ENCODE data around the gene GHR. TPM values are rescaled to one million over a fixed set of nuclear protein-coding genes. Genes with fewer than 3 reads are reported as not detected.

The GHR gene
- total and polyA plus RNA-seq, 3 experiments from 2014 or later: not detected

- H3K9me3 Mint-ChIP-seq: no peaks in the 10 kb centered on the region
- H3K4me3 Mint-ChIP-seq: no peak overlapping the region
- H3K27ac Mint-ChIP-seq: no peak overlapping the region
- peaks cover 3 to 10% of the 10 kb centered on the region in 2 donors for H3K27me3 Mint-ChIP-seq
- ChIA-PET POLR2A (no interaction called here), CTCF (no interaction called here)
- DNase-seq: no peak
- Histone ChIP-seq H3K4me1 (ENCODE audit: insufficient read depth, low read length) (no peaks in the 10 kb centered on the region), H3K27ac (ENCODE audit: low read depth, low read length) (no peak overlapping the region), H3K27me3 (ENCODE audit: insufficient read depth, low read length, poor library complexity, severe bottlenecking) (no peaks in the 10 kb centered on the region), H3K9me3 (ENCODE audit: low read length) (no peaks in the 10 kb centered on the region), H3K36me3 (ENCODE audit: insufficient read depth, low read length) (no peaks in the 10 kb centered on the region), H3K4me3 (ENCODE audit: low read length) (no peak overlapping the region)
- H3K4me1 Mint-ChIP-seq: no peaks in the 10 kb centered on the region
- H3K36me3 Mint-ChIP-seq: no peaks in the 10 kb centered on the region
Measured at GRCh38 chr5:42522783-42523182, 99.5 kb downstream of the GHR start.

DNA sequence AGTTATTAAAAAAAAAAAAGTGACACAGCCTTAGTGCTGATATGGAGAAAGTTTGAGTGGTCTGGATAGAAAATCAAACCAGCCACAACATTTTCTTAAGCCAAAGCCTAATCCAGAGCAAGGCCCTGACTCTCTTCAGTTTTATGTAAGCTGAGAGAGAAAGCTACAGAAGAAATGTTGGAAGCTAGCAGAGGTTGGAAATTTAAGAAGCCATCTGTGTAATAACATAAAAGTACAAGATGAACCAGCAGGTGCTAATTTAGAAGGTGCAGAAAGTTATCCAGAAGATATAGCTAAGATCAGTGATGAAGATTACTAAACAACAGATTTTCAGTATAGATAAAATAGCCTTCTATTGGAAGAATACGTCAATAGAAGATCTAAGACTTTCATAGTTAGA lies 102.9 kb downstream of the GHR start:
- Histone ChIP-seq H3K27me3 (ENCODE audit: insufficient read depth, low read length, poor library complexity, severe bottlenecking) (no peaks in the 10 kb centered on the region), H3K27ac (ENCODE audit: low read depth, low read length) (no peak overlapping the region), H3K4me1 (ENCODE audit: insufficient read depth, low read length) (no peaks in the 10 kb centered on the region), H3K36me3 (ENCODE audit: insufficient read depth, low read length) (no peaks in the 10 kb centered on the region), H3K9me3 (ENCODE audit: low read length) (no peaks in the 10 kb centered on the region), H3K4me3 (ENCODE audit: low read length) (no peak overlapping the region)
- peaks cover 0 to 10% of the 10 kb centered on the region in 2 donors for H3K27me3 Mint-ChIP-seq
- no peak overlapping the region for H3K27ac Mint-ChIP-seq
- H3K9me3 Mint-ChIP-seq: no peaks in the 10 kb centered on the region
- DNase-seq: no peak
- no peaks in the 10 kb centered on the region for H3K4me1 Mint-ChIP-seq
- POLR2A ChIA-PET: no interaction called here
- no peak overlapping the region for H3K4me3 Mint-ChIP-seq
- CTCF ChIA-PET: no interaction called here
- no peaks in the 10 kb centered on the region for H3K36me3 Mint-ChIP-seq

- POLR2A ChIA-PET: no interaction called here
- no peak overlapping the region for H3K4me3 Mint-ChIP-seq
- CTCF ChIA-PET: no interaction called here
Measured at GRCh38 chr5:42531611-42532010, 108.4 kb downstream of the GHR start.

DNA sequence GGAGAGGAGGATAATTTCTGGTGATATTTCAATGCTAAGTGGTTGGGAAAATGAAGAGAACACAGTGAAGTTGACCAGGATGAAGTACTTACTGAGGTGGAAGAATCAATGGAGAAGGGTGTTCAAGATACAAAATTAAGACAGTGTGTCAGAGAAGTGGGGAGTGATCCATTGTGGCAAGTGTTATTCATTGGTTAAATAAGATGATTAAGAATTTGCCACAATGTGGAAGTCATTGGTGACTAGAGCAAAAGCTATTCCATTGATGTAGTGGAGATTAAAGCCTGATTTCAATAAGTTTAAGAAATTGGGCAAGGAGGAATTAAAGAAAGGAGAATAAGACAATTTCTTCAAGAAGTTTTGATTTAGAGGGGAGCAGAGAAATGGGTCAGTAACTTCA lies 118.9 kb downstream of the GHR start:
- Histone ChIP-seq H3K36me3 (ENCODE audit: insufficient read depth, low read length) (no peaks in the 10 kb centered on the region), H3K4me1 (ENCODE audit: insufficient read depth, low read length) (no peaks in the 10 kb centered on the region), H3K27me3 (ENCODE audit: insufficient read depth, low read length, poor library complexity, severe bottlenecking) (no peaks in the 10 kb centered on the region), H3K4me3 (ENCODE audit: low read length) (no peak overlapping the region), H3K27ac (ENCODE audit: low read depth, low read length) (no peak overlapping the region), H3K9me3 (ENCODE audit: low read length) (no peaks in the 10 kb centered on the region)
- Mint-ChIP-seq H3K27ac (no peak overlapping the region), H3K9me3 (peaks cover 7 to 23% (median 18%) of the 10 kb centered on the region in 5 donors), H3K4me1 (no peaks in the 10 kb centered on the region), H3K27me3 (peaks cover 8 to 38% of the 10 kb centered on the region in 2 donors), H3K4me3 (no peak overlapping the region), H3K36me3 (no peaks in the 10 kb centered on the region)
- ChIA-PET CTCF (no interaction called here), POLR2A (no interaction called here)
- no peak for DNase-seq

More at GRCh38 chr5:42531611-42532010, 108.4 kb downstream of the GHR start:
- no peaks in the 10 kb centered on the region for H3K9me3 Mint-ChIP-seq
- no peaks in the 10 kb centered on the region for H3K36me3 Mint-ChIP-seq
- Histone ChIP-seq H3K27me3 (ENCODE audit: insufficient read depth, low read length, poor library complexity, severe bottlenecking) (no peaks in the 10 kb centered on the region), H3K36me3 (ENCODE audit: insufficient read depth, low read length) (no peaks in the 10 kb centered on the region), H3K27ac (ENCODE audit: low read depth, low read length) (no peak overlapping the region), H3K9me3 (ENCODE audit: low read length) (no peaks in the 10 kb centered on the region), H3K4me1 (ENCODE audit: insufficient read depth, low read length) (no peaks in the 10 kb centered on the region), H3K4me3 (ENCODE audit: low read length) (no peak overlapping the region)
- H3K27ac Mint-ChIP-seq: no peak overlapping the region
- H3K27me3 Mint-ChIP-seq: no peaks in the 10 kb centered on the region
- H3K4me1 Mint-ChIP-seq: no peaks in the 10 kb centered on the region
- no peak for DNase-seq

GRCh38 chr5:42543774-42544173 lies 120.5 kb downstream of the GHR start:
- ChIA-PET CTCF (no interaction called here), POLR2A (no interaction called here)
- Mint-ChIP-seq H3K27me3 (peaks cover 6 to 31% of the 10 kb centered on the region in 2 donors), H3K4me3 (no peak overlapping the region), H3K9me3 (peaks cover 7 to 17% (median 15%) of the 10 kb centered on the region in 5 donors), H3K4me1 (no peaks in the 10 kb centered on the region), H3K27ac (no peak overlapping the region), H3K36me3 (no peaks in the 10 kb centered on the region)
- no peaks in the 10 kb centered on the region for H3K27me3 ChIP-seq (ENCODE audit: insufficient read depth, low read length, poor library complexity, severe bottlenecking)
- no peak for DNase-seq
- no peaks in the 10 kb centered on the region for H3K4me1 ChIP-seq (ENCODE audit: insufficient read depth, low read length)
- H3K4me3 ChIP-seq (ENCODE audit: low read length): no peak overlapping the region
- no peak overlapping the region for H3K27ac ChIP-seq (ENCODE audit: low read depth, low read length)
- no peaks in the 10 kb centered on the region for H3K9me3 ChIP-seq (ENCODE audit: low read length)
- H3K36me3 ChIP-seq (ENCODE audit: insufficient read depth, low read length): no peaks in the 10 kb centered on the region

DNA sequence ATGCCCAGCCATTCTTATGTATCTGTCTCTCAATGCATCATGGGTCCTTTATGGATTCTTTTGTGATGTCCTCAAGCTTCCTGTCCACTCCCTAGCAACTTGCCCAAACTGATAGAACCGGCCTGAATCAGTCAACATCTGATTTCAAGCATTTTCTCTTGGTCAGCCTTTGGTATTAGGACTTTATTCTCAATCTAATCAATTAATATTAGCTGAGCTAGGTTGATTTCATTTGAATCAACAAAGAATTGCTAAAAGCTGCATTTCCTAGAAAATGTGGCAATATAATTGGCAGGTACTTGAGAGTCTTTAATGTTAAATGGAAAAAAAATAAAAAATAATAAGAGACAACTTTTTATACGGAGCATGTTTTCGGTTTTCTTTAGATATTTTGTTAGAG lies 121.8 kb downstream of the GHR start:
- H3K4me1 ChIP-seq (ENCODE audit: insufficient read depth, low read length): no peaks in the 10 kb centered on the region
- CTCF ChIA-PET: interaction anchor here (1.3 kb wide), 1 partner anchor 11 kb away, joined by 3 read pairs; no protein-coding TSS in a partner anchor
- H3K27ac Mint-ChIP-seq: no peak overlapping the region

DNA sequence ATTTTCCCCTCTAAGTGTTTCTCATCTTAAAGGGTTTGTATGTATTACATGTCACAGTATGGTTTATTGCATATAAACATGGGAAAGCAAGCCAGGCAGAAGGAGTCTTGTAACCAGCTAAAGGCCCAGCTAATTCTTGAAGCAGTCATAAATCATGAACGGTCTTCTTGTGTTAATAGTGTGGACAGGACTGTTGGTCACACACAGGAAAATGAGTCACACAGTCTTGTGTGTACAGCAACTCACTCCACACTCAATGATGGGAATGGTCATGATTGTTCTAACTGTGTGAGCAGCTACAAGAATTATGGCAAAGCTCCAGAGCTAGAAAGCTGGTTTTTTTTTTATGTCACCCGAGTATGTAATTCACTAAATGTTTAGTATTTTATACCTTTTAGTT lies 123.9 kb downstream of the GHR start:
- Mint-ChIP-seq H3K27ac (no peak overlapping the region), H3K27me3 (peaks cover 2 to 7% of the 10 kb centered on the region in 2 donors)

More for the DNA sequence above, 121.8 kb downstream of the GHR start:
- Histone ChIP-seq H3K27me3 (ENCODE audit: insufficient read depth, low read length, poor library complexity, severe bottlenecking) (no peaks in the 10 kb centered on the region), H3K9me3 (ENCODE audit: low read length) (no peaks in the 10 kb centered on the region), H3K36me3 (ENCODE audit: insufficient read depth, low read length) (no peaks in the 10 kb centered on the region), H3K4me3 (ENCODE audit: low read length) (no peak overlapping the region), H3K27ac (ENCODE audit: low read depth, low read length) (no peak overlapping the region)
- Mint-ChIP-seq H3K36me3 (no peaks in the 10 kb centered on the region), H3K27me3 (peaks cover 6 to 24% of the 10 kb centered on the region in 2 donors), H3K9me3 (peaks cover 7 to 15% (median 12%) of the 10 kb centered on the region in 5 donors), H3K4me3 (no peak overlapping the region), H3K4me1 (no peaks in the 10 kb centered on the region)
- POLR2A ChIA-PET: no interaction called here
- DNase-seq: no peak

GRCh38 chr5:42547894-42548293 lies 124.7 kb downstream of the GHR start:
- Histone ChIP-seq H3K27me3 (ENCODE audit: insufficient read depth, low read length, poor library complexity, severe bottlenecking) (no peaks in the 10 kb centered on the region), H3K9me3 (ENCODE audit: low read length) (no peaks in the 10 kb centered on the region), H3K36me3 (ENCODE audit: insufficient read depth, low read length) (no peaks in the 10 kb centered on the region), H3K4me3 (ENCODE audit: low read length) (no peak overlapping the region), H3K4me1 (ENCODE audit: insufficient read depth, low read length) (no peaks in the 10 kb centered on the region), H3K27ac (ENCODE audit: low read depth, low read length) (no peak overlapping the region)
- peaks cover 2 to 4% of the 10 kb centered on the region in 2 donors for H3K27me3 Mint-ChIP-seq
- DNase-seq: no peak
- H3K36me3 Mint-ChIP-seq: no peaks in the 10 kb centered on the region
- ChIA-PET POLR2A (no interaction called here), CTCF (no interaction called here)
- no peak overlapping the region for H3K27ac Mint-ChIP-seq
- H3K9me3 Mint-ChIP-seq: no peaks in the 10 kb centered on the region
- H3K4me3 Mint-ChIP-seq: no peak overlapping the region
- H3K4me1 Mint-ChIP-seq: no peaks in the 10 kb centered on the region

More for the DNA sequence above, 123.9 kb downstream of the GHR start:
- no peak for DNase-seq
- POLR2A ChIA-PET: no interaction called here
- H3K27ac ChIP-seq (ENCODE audit: low read depth, low read length): no peak overlapping the region
- no peaks in the 10 kb centered on the region for H3K4me1 Mint-ChIP-seq
- no peaks in the 10 kb centered on the region for H3K36me3 ChIP-seq (ENCODE audit: insufficient read depth, low read length)
- no peaks in the 10 kb centered on the region for H3K27me3 ChIP-seq (ENCODE audit: insufficient read depth, low read length, poor library complexity, severe bottlenecking)
- no peak overlapping the region for H3K4me3 Mint-ChIP-seq
- H3K4me1 ChIP-seq (ENCODE audit: insufficient read depth, low read length): no peaks in the 10 kb centered on the region
- no peaks in the 10 kb centered on the region for H3K36me3 Mint-ChIP-seq
- H3K9me3 Mint-ChIP-seq: no peaks in the 10 kb centered on the region
- CTCF ChIA-PET: no interaction called here
- H3K4me3 ChIP-seq (ENCODE audit: low read length): no peak overlapping the region
- H3K9me3 ChIP-seq (ENCODE audit: low read length): no peaks in the 10 kb centered on the region

DNA sequence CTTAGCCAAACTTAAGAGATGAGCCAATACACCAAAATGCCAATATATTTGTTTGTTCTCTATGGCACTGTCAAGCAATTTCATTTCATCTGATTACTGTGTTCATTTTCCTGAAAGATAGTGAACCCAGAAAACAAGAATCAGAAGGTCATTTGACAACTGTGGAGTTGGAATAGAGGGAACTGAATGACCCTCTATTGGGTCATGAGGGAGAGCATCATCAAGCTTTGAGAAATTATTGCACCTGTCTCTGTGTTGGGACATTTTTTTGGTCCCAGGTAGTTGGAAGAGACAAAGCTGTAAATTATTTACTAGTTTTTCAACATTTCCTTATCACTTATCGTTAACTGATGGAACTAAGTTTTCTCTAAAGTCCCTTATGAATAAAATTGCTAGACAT lies 129.4 kb downstream of the GHR start:
- H3K4me3 ChIP-seq (ENCODE audit: low read length): no peak overlapping the region
- H3K4me1 ChIP-seq (ENCODE audit: insufficient read depth, low read length): no peaks in the 10 kb centered on the region
- no peaks in the 10 kb centered on the region for H3K36me3 ChIP-seq (ENCODE audit: insufficient read depth, low read length)
- ChIA-PET POLR2A (no interaction called here), CTCF (no interaction called here)
- H3K36me3 Mint-ChIP-seq: no peaks in the 10 kb centered on the region
- DNase-seq: no peak
- H3K4me3 Mint-ChIP-seq: no peak overlapping the region
- H3K4me1 Mint-ChIP-seq: no peaks in the 10 kb centered on the region
- H3K27me3 ChIP-seq (ENCODE audit: insufficient read depth, low read length, poor library complexity, severe bottlenecking): no peaks in the 10 kb centered on the region
- no peaks in the 10 kb centered on the region for H3K27me3 Mint-ChIP-seq
- H3K9me3 ChIP-seq (ENCODE audit: low read length): no peaks in the 10 kb centered on the region
- H3K27ac ChIP-seq (ENCODE audit: low read depth, low read length): no peak overlapping the region
- no peaks in the 10 kb centered on the region for H3K9me3 Mint-ChIP-seq
- no peak overlapping the region for H3K27ac Mint-ChIP-seq
